H1 (cell line): ENCODE measurements around the gene CHAC1. TPM values are rescaled to one million over a fixed set of nuclear protein-coding genes. Genes with fewer than 3 reads are reported as not detected.

Experiments used
- CEBPB ChIP-seq: IDR thresholded peaks from 2 replicates; pipeline ENCODE4 v1.6.1; 2012; ENCODE audit warnings: low read depth, low read length
- GABPA ChIP-seq: IDR thresholded peaks from 2 replicates; pipeline ENCODE4 v1.6.1; 2011; ENCODE audit warnings: mild to moderate bottlenecking, low read length, moderate library complexity, borderline replicate concordance; ENCODE audit not compliant: insufficient read depth
- KDM1A ChIP-seq: fragments of 200-600, 300-600 bp; sonication (generic); IDR thresholded peaks from 2 replicates; pipeline ENCODE4 v1.7.1; 2016; ENCODE audit warnings: mild to moderate bottlenecking, low read length, borderline replicate concordance
- KDM4A ChIP-seq: IDR thresholded peaks from one replicate; pipeline ENCODE4 v1.7.1; 2012; ENCODE audit warnings: low read depth, mild to moderate bottlenecking, moderate library complexity, low read length, inconsistent platforms; ENCODE audit not compliant: severe bottlenecking
- PHF8 ChIP-seq: fragments of 200-600 bp; sonication (generic); conservative IDR thresholded peaks from 2 replicates; pipeline ENCODE4 v1.7.1; 2012; ENCODE audit warnings: low read depth, mild to moderate bottlenecking, inconsistent platforms, low read length, moderate library complexity
- RAD21 ChIP-seq, 2 experiments: IDR thresholded peaks in 1 of 2; conservative IDR thresholded peaks in 1 of 2; 2 replicates each; pipeline ENCODE4 v1.6.1; 2011; ENCODE audit warnings: low read depth in 2 of 2, low read length in 2 of 2, improper control_type of control experiment in 1 of 2, inconsistent platforms in 1 of 2, mild to moderate bottlenecking in 1 of 2, moderate library complexity in 1 of 2
- RXRA ChIP-seq: IDR thresholded peaks from 2 replicates; pipeline ENCODE4 v1.6.1; 2011; ENCODE audit warnings: low read depth, mild to moderate bottlenecking, low read length, moderate library complexity; ENCODE audit not compliant: insufficient read depth
- SAP30 ChIP-seq: fragments of 300-600 bp; sonication (generic); IDR thresholded peaks from 2 replicates; pipeline ENCODE4 v1.7.1; 2012; ENCODE audit warnings: low read length, moderate library complexity, mild to moderate bottlenecking, inconsistent platforms; ENCODE audit not compliant: insufficient read depth, insufficient replicate concordance
- SP1 ChIP-seq: IDR thresholded peaks from 2 replicates; pipeline ENCODE4 v1.6.1; 2011; ENCODE audit warnings: low read depth, low read length
- TEAD4 ChIP-seq: IDR thresholded peaks from 2 replicates; pipeline ENCODE4 v1.6.1; 2012; ENCODE audit warnings: low read depth, low read length, inconsistent platforms, mixed read lengths
- polyA plus RNA-seq, 7 experiments: library from polyadenylated mRNA; depleted of rRNA in 3 of 7; stranded (reverse) in 5 of 7; unstranded in 2 of 7; fragments of >200 nt in 5 of 7; fragments of 200-250 nt in 2 of 7; gene quantifications; 1 replicate in 5 of 7; 2 replicates in 1 of 7; 4 replicates in 1 of 7; pipeline versions ENCODE4 v1.2.1 to v1.2.3, GENCODE V29; 2011 to 2013; ENCODE audit warnings: missing spikeins in 2 of 7, mixed read lengths in 2 of 7
- total RNA-seq: library from RNA; stranded (reverse); fragmentation: NEBNext Ultra II Directional; extraction: Animal tissue kit (Norgen Biotek cat#: 25700); gene quantifications from 2 replicates; pipeline ENCODE4 v1.2.1, GENCODE V29; 2021

CHAC1 gene
- total and polyA plus RNA-seq, 2 of the 8 experiments (the other 6 are each of a cell fraction or from before 2014, with no cell fraction given): 34.3 to 159 TPM

DNA sequence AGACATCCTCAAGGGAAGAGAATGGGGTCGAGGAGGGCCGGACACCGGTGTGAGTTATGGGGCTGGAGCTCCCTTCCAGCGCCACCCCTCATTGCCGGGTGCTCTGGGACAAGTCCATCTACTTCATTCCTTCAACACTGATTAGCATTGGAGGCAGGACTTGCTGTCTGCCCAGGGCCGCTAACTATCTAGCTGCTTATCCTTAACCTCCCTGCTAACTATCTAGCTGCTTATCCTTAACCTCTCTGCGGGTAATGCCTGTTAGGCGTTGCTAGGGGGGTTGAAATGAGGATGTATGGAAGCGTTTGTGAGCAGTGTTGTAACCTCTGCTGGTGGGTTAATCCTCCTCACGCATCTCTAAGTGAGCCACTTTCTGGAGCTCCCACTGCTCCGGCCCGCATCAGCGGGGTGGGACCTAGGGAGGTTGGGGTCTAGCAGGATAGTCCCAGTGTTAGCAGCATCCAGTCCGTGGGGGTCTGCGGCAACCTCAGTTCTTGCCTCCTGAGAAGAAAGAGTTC, 10.9 kb upstream of the CHAC1 start (continued):
- TF ChIP-seq CEBPB (no peak), RAD21 (IDR thresholded peaks at IDR 0.05 in 1 of 2, conservative IDR thresholded peaks at IDR 0.05 in 1 of 2; ENCODE audit: low read depth in 2 of 2, low read length in 2 of 2) (no peak), RXRA (no peak), KDM1A (no peak), SP1 (no peak), PHF8 (no peak), SAP30 (no peak), TEAD4 (no peak), GABPA (no peak), KDM4A (no peak)
